ENCODE results near the gene LRBA.

Gene LRBA

GRCh38 chr4:150974750-150975149 is 40.3 kb downstream of the LRBA start:
- no peak overlapping the region for H3K4me2 ChIP-seq (ENCODE audit: low read length)
- peaks cover 90% of the 10 kb centered on the region for H3K79me2 ChIP-seq (ENCODE audit: control insufficient read depth, low read length)
- H3K36me3 ChIP-seq (ENCODE audit: control insufficient read depth, low read length) = no peaks in the 10 kb centered on the region
- peaks cover 8% of the 10 kb centered on the region for H4K20me1 ChIP-seq (ENCODE audit: control insufficient read depth, insufficient read depth, low read depth, low read length)
- no peaks in the 10 kb centered on the region for H3K27me3 ChIP-seq (ENCODE audit: control insufficient read depth, low read length)
- H3K4me1 ChIP-seq (ENCODE audit: control insufficient read depth, low read length) = peaks cover 39% of the 10 kb centered on the region
- no peak overlapping the region for H3K4me3 ChIP-seq (ENCODE audit: low read length)
- TF ChIP-seq, protein P1, sequence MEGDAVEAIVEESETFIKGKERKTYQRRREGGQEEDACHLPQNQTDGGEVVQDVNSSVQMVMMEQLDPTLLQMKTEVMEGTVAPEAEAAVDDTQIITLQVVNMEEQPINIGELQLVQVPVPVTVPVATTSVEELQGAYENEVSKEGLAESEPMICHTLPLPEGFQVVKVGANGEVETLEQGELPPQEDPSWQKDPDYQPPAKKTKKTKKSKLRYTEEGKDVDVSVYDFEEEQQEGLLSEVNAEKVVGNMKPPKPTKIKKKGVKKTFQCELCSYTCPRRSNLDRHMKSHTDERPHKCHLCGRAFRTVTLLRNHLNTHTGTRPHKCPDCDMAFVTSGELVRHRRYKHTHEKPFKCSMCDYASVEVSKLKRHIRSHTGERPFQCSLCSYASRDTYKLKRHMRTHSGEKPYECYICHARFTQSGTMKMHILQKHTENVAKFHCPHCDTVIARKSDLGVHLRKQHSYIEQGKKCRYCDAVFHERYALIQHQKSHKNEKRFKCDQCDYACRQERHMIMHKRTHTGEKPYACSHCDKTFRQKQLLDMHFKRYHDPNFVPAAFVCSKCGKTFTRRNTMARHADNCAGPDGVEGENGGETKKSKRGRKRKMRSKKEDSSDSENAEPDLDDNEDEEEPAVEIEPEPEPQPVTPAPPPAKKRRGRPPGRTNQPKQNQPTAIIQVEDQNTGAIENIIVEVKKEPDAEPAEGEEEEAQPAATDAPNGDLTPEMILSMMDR (IDR thresholded peaks at IDR 0.05; ENCODE audit: low read depth, low read length, poor library complexity, severe bottlenecking) = no peak
- no peak for TF ChIP-seq EZH2phosphoT487 (IDR thresholded peaks at IDR 0.05; ENCODE audit: borderline replicate concordance, low read length)
- no peak overlapping the region for H3K27ac ChIP-seq (ENCODE audit: low read depth, low read length)
- H3K9me2 ChIP-seq (replicated peaks; ENCODE audit: control insufficient read depth, low read length) = no peaks in the 10 kb centered on the region; the same call in 1 of the 2 replicates
- no peaks in the 10 kb centered on the region; the same call in 1 of the 2 replicates for H3F3A ChIP-seq (ENCODE audit: control insufficient read depth, insufficient read depth)
- H3K9me3 ChIP-seq (ENCODE audit: control insufficient read depth, insufficient read depth, low read length) = no peaks in the 10 kb centered on the region

- H3K9me2 ChIP-seq (replicated peaks; ENCODE audit: control insufficient read depth, low read length) = no peaks in the 10 kb centered on the region; the same call in 1 of the 2 replicates
- no peaks in the 10 kb centered on the region for H3K9me3 ChIP-seq (ENCODE audit: control insufficient read depth, insufficient read depth, low read length)
- H3F3A ChIP-seq (ENCODE audit: control insufficient read depth, insufficient read depth) = no peaks in the 10 kb centered on the region; the same call in 1 of the 2 replicates
- peaks cover 90% of the 10 kb centered on the region for H3K79me2 ChIP-seq (ENCODE audit: control insufficient read depth, low read length)
- TF ChIP-seq, protein P1 (IDR thresholded peaks at IDR 0.05; ENCODE audit: low read depth, low read length, poor library complexity, severe bottlenecking) = no peak
- TF ChIP-seq EZH2phosphoT487 (IDR thresholded peaks at IDR 0.05; ENCODE audit: borderline replicate concordance, low read length) = no peak
- no peak overlapping the region for H3K4me3 ChIP-seq (ENCODE audit: low read length)
- H3K4me2 ChIP-seq (ENCODE audit: low read length) = no peak overlapping the region
- H3K27ac ChIP-seq (ENCODE audit: low read depth, low read length) = no peak overlapping the region
- H3K36me3 ChIP-seq (ENCODE audit: control insufficient read depth, low read length) = no peaks in the 10 kb centered on the region
- H3K27me3 ChIP-seq (ENCODE audit: control insufficient read depth, low read length) = no peaks in the 10 kb centered on the region
- peaks cover 38% of the 10 kb centered on the region for H3K4me1 ChIP-seq (ENCODE audit: control insufficient read depth, low read length)
- H4K20me1 ChIP-seq (ENCODE audit: control insufficient read depth, insufficient read depth, low read depth, low read length) = peaks cover 8% of the 10 kb centered on the region
These were observed 40.8 kb downstream of the LRBA start for GRCh38 chr4:150974252-150974640.

- H3F3A ChIP-seq (ENCODE audit: control insufficient read depth, insufficient read depth) = no peaks in the 10 kb centered on the region; the same call in 1 of the 2 replicates
- TF ChIP-seq EZH2phosphoT487 (IDR thresholded peaks at IDR 0.05; ENCODE audit: borderline replicate concordance, low read length) = no peak
- TF ChIP-seq, protein P1 (IDR thresholded peaks at IDR 0.05; ENCODE audit: low read depth, low read length, poor library complexity, severe bottlenecking) = no peak
- no peaks in the 10 kb centered on the region for H3K9me3 ChIP-seq (ENCODE audit: control insufficient read depth, insufficient read depth, low read length)
- no peaks in the 10 kb centered on the region for H3K27me3 ChIP-seq (ENCODE audit: control insufficient read depth, low read length)
- H3K27ac ChIP-seq (ENCODE audit: low read depth, low read length) = no peak overlapping the region
- H3K36me3 ChIP-seq (ENCODE audit: control insufficient read depth, low read length) = no peaks in the 10 kb centered on the region
- no peaks in the 10 kb centered on the region; the same call in 1 of the 2 replicates for H3K9me2 ChIP-seq (replicated peaks; ENCODE audit: control insufficient read depth, low read length)
- H3K4me3 ChIP-seq (ENCODE audit: low read length) = no peak overlapping the region
- H3K4me2 ChIP-seq (ENCODE audit: low read length) = no peak overlapping the region
- peaks cover 8% of the 10 kb centered on the region for H4K20me1 ChIP-seq (ENCODE audit: control insufficient read depth, insufficient read depth, low read depth, low read length)
- H3K4me1 ChIP-seq (ENCODE audit: control insufficient read depth, low read length) = peaks cover 33% of the 10 kb centered on the region
- peaks cover 90% of the 10 kb centered on the region for H3K79me2 ChIP-seq (ENCODE audit: control insufficient read depth, low read length)
These were observed 41.3 kb downstream of the LRBA start for GRCh38 chr4:150973626-150974251.
